Glomerular visceral epithelial cell (primary cell): ENCODE results near the gene CRCP.

Source experiments
- DNase-seq: peaks from one replicate; pipeline ENCODE4 v3.0.0-alpha.2; 2016; ENCODE audit errors: extremely low spot score

CRCP gene

GRCh38 chr7:66187905-66188304, 73.3 kb downstream of the CRCP start:
- DNase-seq = no peak

- DNase-seq = no peak
These were observed 74.0 kb downstream of the CRCP start for GRCh38 chr7:66188645-66189044.

GRCh38 chr7:66189695-66190503, 75.3 kb downstream of the CRCP start:
- no peak for DNase-seq

- no peak for DNase-seq
These were observed 75.8 kb downstream of the CRCP start for GRCh38 chr7:66190504-66190857.

GRCh38 chr7:66193146-66193725, 78.6 kb downstream of the CRCP start:
- no peak for DNase-seq

GRCh38 chr7:66198469-66198868, 83.8 kb downstream of the CRCP start:
- DNase-seq = no peak

- no peak for DNase-seq
These were observed 84.3 kb downstream of the CRCP start for GRCh38 chr7:66198956-66199355.

- no peak for DNase-seq
These were observed 87.8 kb downstream of the CRCP start for GRCh38 chr7:66202441-66202840.
